22Rv1 (cell line): Measurements from ENCODE around the gene APH1B.

Source experiments
- ZFX ChIP-seq: fragments of 450-650 bp; IDR thresholded peaks from 2 replicates; pipeline ENCODE4 v1.6.1; 2017; ENCODE audit warnings: antibody characterized with exemption, borderline replicate concordance
- TF ChIP-seq, protein P1 (sequence below): fragments of 450-650 bp; IDR thresholded peaks from 2 replicates; pipeline ENCODE4 v1.5.1; 2017; ENCODE audit warnings: mild to moderate bottlenecking

DNA sequence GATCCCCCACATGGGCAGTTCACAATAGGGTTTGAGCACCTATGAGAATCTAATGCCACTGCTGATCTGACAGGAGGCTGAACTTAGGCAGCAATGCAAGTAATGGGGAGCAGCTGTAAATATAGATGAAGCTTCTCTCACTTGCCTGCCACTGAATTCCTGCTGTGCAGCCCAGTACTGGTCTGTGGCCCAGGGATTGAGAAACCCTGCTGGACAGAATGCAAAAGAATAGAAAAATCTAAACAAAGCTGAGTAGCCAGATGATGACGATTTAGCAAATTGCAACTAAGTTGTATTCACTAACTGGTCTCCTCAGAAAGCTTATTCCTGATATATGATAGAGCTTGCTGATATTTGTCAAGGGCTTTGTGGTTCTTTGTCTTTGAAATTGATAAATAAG is 34.3 kb upstream of the APH1B start:
- TF ChIP-seq, protein P1, sequence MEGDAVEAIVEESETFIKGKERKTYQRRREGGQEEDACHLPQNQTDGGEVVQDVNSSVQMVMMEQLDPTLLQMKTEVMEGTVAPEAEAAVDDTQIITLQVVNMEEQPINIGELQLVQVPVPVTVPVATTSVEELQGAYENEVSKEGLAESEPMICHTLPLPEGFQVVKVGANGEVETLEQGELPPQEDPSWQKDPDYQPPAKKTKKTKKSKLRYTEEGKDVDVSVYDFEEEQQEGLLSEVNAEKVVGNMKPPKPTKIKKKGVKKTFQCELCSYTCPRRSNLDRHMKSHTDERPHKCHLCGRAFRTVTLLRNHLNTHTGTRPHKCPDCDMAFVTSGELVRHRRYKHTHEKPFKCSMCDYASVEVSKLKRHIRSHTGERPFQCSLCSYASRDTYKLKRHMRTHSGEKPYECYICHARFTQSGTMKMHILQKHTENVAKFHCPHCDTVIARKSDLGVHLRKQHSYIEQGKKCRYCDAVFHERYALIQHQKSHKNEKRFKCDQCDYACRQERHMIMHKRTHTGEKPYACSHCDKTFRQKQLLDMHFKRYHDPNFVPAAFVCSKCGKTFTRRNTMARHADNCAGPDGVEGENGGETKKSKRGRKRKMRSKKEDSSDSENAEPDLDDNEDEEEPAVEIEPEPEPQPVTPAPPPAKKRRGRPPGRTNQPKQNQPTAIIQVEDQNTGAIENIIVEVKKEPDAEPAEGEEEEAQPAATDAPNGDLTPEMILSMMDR = no peak
- TF ChIP-seq ZFX = no peak
